Thoracic aorta (tissue), 2 donors: ENCODE measurements around the gene FARP1. TPM values are rescaled to one million over a fixed set of nuclear protein-coding genes. Genes with fewer than 3 reads are reported as not detected.

Source experiments
- ATAC-seq: fragments of 150-250 bp; one replicate; pipeline ENCODE4 v1.8.0; 2017; ENCODE audit warnings: low read depth; ENCODE audit not compliant: insufficient number of reproducible peaks, low FRiP score
- DNase-seq: peaks from one replicate; pipeline ENCODE4 v3.0.0-alpha.2; 2020; ENCODE audit warnings: low spot score
- H3K27ac ChIP-seq, 2 donors: fragments of 200-600 bp; sonication (generic); 1 replicate in 1 of 2; 2 replicates in 1 of 2; pipeline ENCODE4 v1.5.1; 2016; ENCODE audit warnings: mild to moderate bottlenecking in 2 of 2, moderate library complexity in 2 of 2
- H3K27me3 ChIP-seq: fragments of 200-600 bp; sonication (generic); replicated peaks from 2 replicates; pipeline ENCODE4 v1.6.0; 2016; ENCODE audit warnings: mild to moderate bottlenecking; ENCODE audit not compliant: insufficient read depth
- H3K36me3 ChIP-seq: fragments of 200-600 bp; sonication (generic); one replicate; pipeline ENCODE4 v1.5.1; 2016
- H3K4me1 ChIP-seq, 2 donors: fragments of 200-600 bp; sonication (generic); 1 replicate in 1 of 2; 2 replicates in 1 of 2; pipeline versions ENCODE4 v1.5.1 to v1.6.0; 2016; ENCODE audit warnings: low read depth in 2 of 2, mild to moderate bottlenecking in 1 of 2; ENCODE audit not compliant: control insufficient read depth in 1 of 2
- H3K4me3 ChIP-seq: fragments of 200-600 bp; sonication (generic); 2 replicates; pipeline ENCODE4 v1.5.1; 2016; ENCODE audit warnings: mild to moderate bottlenecking
- H3K9me3 ChIP-seq: fragments of 200-600 bp; sonication (generic); 2 replicates; pipeline ENCODE4 v1.5.1; 2016
- total RNA-seq, 2 donors: library from RNA; depleted of rRNA; stranded (reverse); fragments of >200 nt; gene quantifications; one replicate each; pipeline versions ENCODE4 v1.1.0 to v1.2.3, GENCODE V29; 2016
- TF ChIP-seq, protein P1 (sequence below): fragments of 200-600 bp; sonication (generic); IDR thresholded peaks from one replicate; pipeline ENCODE4 v1.5.1; 2019; ENCODE audit warnings: antibody characterized with exemption

FARP1 gene
- total RNA-seq, 2 donors from 2014 or later: 17.6 to 30.3 TPM

DNA sequence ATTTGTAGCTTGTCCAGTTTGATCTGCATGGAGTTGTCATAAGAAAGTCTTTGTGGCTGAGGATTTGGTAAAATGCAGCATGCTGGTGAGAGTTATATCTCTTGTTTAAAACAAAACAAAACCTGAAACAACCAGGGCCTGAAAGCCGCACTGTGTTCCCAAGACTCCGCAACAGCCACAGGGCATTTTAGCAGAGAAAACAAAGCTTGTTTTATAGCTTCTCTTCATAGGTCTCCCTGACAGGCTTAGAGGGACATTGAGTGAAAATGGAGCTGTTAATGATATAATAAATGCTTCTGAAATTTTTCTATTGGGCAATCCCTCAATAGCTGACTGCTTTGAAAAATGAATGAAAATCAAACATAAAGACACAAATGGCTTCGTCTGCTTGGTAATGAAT, 182.8 kb downstream of the FARP1 start:
- H3K27me3 ChIP-seq: no peaks in the 10 kb centered on the region
- TF ChIP-seq, protein P1, sequence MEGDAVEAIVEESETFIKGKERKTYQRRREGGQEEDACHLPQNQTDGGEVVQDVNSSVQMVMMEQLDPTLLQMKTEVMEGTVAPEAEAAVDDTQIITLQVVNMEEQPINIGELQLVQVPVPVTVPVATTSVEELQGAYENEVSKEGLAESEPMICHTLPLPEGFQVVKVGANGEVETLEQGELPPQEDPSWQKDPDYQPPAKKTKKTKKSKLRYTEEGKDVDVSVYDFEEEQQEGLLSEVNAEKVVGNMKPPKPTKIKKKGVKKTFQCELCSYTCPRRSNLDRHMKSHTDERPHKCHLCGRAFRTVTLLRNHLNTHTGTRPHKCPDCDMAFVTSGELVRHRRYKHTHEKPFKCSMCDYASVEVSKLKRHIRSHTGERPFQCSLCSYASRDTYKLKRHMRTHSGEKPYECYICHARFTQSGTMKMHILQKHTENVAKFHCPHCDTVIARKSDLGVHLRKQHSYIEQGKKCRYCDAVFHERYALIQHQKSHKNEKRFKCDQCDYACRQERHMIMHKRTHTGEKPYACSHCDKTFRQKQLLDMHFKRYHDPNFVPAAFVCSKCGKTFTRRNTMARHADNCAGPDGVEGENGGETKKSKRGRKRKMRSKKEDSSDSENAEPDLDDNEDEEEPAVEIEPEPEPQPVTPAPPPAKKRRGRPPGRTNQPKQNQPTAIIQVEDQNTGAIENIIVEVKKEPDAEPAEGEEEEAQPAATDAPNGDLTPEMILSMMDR: no peak
- no peaks in the 10 kb centered on the region for H3K9me3 ChIP-seq
- DNase-seq (no peak), ATAC-seq (no peak)
- no peak overlapping the region for H3K4me3 ChIP-seq
- H3K4me1 ChIP-seq: no peaks in the 10 kb centered on the region
- no peaks in the 10 kb centered on the region for H3K36me3 ChIP-seq
- no peak overlapping the region for H3K27ac ChIP-seq

DNA sequence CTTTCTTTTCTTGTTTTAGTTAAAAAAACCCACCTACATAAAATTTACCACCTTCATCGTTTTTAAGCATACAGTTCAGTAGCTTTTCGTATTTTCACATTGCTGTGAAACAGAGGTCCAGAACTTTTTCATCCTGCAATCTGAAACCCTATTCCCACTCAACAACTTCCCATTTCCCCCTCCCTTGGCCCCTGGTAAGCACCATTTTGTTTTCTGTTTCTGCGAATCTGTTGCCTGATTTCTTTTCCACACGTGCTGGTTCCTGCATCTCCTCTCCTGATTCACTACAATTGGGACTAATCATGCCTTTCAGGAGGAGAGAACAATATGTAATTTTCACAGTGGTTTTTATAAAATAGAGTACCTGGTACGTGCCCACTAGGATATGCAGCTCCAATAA, 183.4 kb downstream of the FARP1 start:
- H3K27me3 ChIP-seq: no peaks in the 10 kb centered on the region
- H3K4me3 ChIP-seq: no peak overlapping the region
- H3K36me3 ChIP-seq: no peaks in the 10 kb centered on the region
- H3K4me1 ChIP-seq: no peaks in the 10 kb centered on the region
- TF ChIP-seq, protein P1: no peak
- no peak overlapping the region for H3K27ac ChIP-seq
- H3K9me3 ChIP-seq: no peaks in the 10 kb centered on the region
- DNase-seq: no peak
- no peak for ATAC-seq

DNA sequence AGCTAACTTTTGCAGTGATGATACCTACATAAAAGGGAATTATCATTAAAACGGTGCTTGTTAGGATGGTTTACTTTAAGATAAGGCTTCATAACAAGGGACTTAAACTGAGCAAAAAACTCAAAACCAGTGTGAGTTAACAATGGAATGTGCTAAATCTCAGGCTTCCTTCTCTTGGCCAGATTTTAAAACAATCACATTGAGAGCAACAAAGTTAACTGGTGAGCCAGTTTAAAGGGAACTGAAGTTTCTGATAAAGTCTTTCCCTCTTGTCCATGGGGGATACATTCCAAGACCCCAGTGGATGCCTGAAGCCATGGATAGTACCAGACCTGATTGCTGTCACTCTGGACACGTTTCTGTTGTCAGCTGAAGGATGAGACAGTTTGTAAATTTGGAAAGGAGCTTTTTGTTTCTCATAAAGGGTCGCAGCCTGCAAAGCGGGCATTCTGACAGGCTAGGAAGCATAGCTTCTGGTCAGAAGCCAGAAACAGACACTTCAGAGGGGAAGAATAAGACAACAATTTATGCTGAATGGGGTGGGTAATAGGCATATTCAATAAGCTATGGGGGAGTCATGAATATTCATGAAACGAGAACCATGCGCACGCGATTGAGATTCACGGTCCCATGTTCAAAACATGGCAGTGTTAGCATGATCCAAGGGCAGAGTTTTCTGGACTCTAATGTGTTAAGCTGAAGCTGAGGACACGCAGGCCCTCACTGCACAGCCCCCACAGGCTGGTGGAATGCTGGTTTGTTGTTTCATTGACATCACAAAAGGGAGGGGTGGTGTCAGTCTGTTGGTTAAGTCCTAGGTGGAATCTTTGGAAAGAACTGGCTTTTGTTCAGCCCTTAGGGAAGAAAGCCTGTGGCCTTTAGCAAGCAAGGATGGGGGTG, 184.7 kb downstream of the FARP1 start:
- H3K36me3 ChIP-seq: no peaks in the 10 kb centered on the region
- DNase-seq (no peak), ATAC-seq (no peak)
- no peaks in the 10 kb centered on the region for H3K27me3 ChIP-seq
- H3K4me3 ChIP-seq: no peak overlapping the region
- no peaks in the 10 kb centered on the region for H3K4me1 ChIP-seq
- H3K9me3 ChIP-seq: no peaks in the 10 kb centered on the region
- TF ChIP-seq, protein P1: no peak
- H3K27ac ChIP-seq: no peak overlapping the region

DNA sequence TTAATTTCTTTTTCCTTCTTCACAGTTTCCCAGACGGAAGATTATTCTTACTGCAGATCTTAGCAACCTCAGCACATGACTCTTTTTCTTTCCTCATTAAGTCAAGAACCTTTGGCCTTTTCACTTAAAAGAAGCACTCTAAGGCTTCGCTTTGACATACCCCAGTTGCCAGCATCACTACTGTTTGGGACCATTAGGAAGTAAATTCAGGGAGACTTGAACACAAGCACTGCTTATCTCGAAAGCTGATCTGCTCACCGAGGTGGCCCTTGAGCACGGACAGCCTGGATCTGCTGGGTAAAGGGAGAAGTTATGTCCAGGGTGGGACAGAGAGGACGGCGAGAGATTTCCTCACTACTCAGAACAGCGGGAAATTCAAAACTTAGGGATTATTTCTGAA, 185.6 kb downstream of the FARP1 start:
- Histone ChIP-seq H3K4me1 (no peaks in the 10 kb centered on the region), H3K27ac (no peak overlapping the region), H3K36me3 (no peaks in the 10 kb centered on the region), H3K4me3 (no peak overlapping the region), H3K9me3 (no peaks in the 10 kb centered on the region), H3K27me3 (no peaks in the 10 kb centered on the region)
- no peak for DNase-seq
- TF ChIP-seq, protein P1: no peak
- no peak for ATAC-seq

DNA sequence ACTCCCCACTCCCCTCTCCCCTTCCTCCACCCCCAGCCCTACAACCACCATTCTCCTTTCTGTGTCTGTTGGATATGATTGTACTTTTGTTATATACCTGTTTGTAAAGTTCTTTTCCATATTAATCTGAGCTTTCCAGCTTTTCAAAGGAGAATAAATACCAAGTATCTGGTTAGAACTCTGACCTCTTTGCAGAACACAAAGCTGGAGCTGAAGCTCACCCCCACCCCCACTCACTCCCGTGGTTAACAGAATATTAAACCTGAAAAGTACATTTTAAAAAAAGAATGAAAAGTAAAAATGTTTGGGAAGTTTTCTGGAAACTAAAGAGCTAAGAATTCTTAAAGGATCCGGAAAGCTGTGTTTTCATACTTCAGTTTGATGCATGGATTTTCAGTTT, 189.3 kb downstream of the FARP1 start:
- Histone ChIP-seq H3K4me3 (no peak overlapping the region), H3K36me3 (no peaks in the 10 kb centered on the region), H3K9me3 (no peaks in the 10 kb centered on the region), H3K27ac (no peak overlapping the region), H3K27me3 (no peaks in the 10 kb centered on the region), H3K4me1 (no peaks in the 10 kb centered on the region)
- TF ChIP-seq, protein P1: no peak
- ATAC-seq (no peak), DNase-seq (no peak)
